Measurements from ENCODE around the gene PPID.

GRCh38 chr4:158771776-158772175 is 48.6 kb upstream of the PPID start:
- TF ChIP-seq, protein P1, sequence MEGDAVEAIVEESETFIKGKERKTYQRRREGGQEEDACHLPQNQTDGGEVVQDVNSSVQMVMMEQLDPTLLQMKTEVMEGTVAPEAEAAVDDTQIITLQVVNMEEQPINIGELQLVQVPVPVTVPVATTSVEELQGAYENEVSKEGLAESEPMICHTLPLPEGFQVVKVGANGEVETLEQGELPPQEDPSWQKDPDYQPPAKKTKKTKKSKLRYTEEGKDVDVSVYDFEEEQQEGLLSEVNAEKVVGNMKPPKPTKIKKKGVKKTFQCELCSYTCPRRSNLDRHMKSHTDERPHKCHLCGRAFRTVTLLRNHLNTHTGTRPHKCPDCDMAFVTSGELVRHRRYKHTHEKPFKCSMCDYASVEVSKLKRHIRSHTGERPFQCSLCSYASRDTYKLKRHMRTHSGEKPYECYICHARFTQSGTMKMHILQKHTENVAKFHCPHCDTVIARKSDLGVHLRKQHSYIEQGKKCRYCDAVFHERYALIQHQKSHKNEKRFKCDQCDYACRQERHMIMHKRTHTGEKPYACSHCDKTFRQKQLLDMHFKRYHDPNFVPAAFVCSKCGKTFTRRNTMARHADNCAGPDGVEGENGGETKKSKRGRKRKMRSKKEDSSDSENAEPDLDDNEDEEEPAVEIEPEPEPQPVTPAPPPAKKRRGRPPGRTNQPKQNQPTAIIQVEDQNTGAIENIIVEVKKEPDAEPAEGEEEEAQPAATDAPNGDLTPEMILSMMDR (IDR thresholded peaks at IDR 0.05 in 4 of 5, conservative IDR thresholded peaks at IDR 0.05 in 1 of 5), result no peak
- no peak for TF ChIP-seq POLR2A (IDR thresholded peaks at IDR 0.05)
